ENCODE measurements around the gene HDAC4.

The HDAC4 gene

DNA sequence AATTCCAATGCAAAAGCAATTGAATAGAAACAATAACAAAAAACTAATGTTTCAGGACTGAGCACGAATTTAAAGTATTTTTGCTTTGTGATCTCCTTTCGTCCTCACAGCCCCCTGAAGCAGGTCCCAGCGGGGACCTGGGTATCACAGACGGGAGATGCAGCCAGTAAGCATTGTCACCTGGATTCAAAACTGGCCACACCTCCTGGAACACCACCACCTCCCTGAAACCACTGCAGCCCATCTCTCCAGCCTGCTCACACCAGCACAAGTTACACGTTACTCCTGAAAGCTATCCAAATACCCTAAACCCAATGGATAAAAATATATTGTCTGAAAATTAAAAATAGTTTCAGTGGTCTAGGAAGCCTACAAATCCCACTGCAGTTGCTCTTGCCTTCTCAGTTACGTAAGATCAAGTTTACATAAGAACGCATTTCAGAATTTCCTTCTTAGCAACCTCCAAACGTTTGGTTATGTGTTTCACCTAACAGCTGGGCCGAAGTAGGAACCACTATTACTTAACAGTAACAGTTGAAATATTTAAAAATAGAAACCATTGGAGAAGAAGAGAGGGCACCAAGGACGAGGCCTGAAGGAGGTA is 178.0 kb downstream of the HDAC4 start:
- no peaks in the 10 kb centered on the region for H3F3A ChIP-seq (ENCODE audit: low read depth)
- peak overlapping the region; percentile 68 for H3K9ac ChIP-seq (ENCODE audit: low read depth, low read length, poor library complexity, severe bottlenecking)
- H3K27me3 ChIP-seq (ENCODE audit: insufficient read depth, low read length, poor library complexity, severe bottlenecking), result no peaks in the 10 kb centered on the region
- no peak overlapping the region for H2AFZ ChIP-seq (ENCODE audit: low read length)
- TF ChIP-seq CTCF (conservative IDR thresholded peaks at IDR 0.05; ENCODE audit: low read length), result no peak
- TF ChIP-seq EZH2phosphoT487 (IDR thresholded peaks at IDR 0.05; ENCODE audit: borderline replicate concordance), result no peak
- peak overlapping the region; percentile 78 for H3K4me2 ChIP-seq (ENCODE audit: low read depth, low read length, poor library complexity, severe bottlenecking)
- no peaks in the 10 kb centered on the region for H3K9me2 ChIP-seq (replicated peaks; ENCODE audit: low read depth, low read length)
- H3K9me3 ChIP-seq (ENCODE audit: insufficient read depth, low read depth, low read length), result no peaks in the 10 kb centered on the region
- H3K79me2 ChIP-seq (ENCODE audit: insufficient read depth, low read length), result peaks cover 43% of the 10 kb centered on the region
- H3K4me3 ChIP-seq (ENCODE audit: low read length, poor library complexity, severe bottlenecking), result peak overlapping the region; percentile 46
- H4K20me1 ChIP-seq (ENCODE audit: insufficient read depth, low read length, poor library complexity, severe bottlenecking), result peaks cover 8% of the 10 kb centered on the region
- H3K4me1 ChIP-seq (ENCODE audit: insufficient read depth, low read length, poor library complexity, severe bottlenecking), result peaks cover 28% of the 10 kb centered on the region
- no peaks in the 10 kb centered on the region for H3K36me3 ChIP-seq (ENCODE audit: insufficient read depth, low read length)

DNA sequence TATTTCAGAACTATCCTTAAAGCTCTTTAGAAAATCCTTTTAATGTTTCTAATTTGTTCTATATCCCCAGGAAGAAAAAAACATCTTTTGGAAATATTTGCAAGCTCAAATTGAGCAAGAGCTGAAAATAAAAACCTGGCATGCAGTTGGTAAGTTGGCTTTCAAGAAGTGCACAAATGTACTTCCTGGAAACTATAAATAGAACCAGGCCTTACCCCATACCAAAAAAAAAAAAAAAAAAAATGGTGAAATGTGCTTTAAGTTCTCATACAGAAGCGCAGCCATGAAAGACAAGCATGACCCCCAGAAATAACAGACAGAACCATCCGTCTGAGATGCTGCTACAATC is 178.5 kb downstream of the HDAC4 start:
- Histone ChIP-seq H3F3A (ENCODE audit: low read depth) (no peaks in the 10 kb centered on the region), H3K79me2 (ENCODE audit: insufficient read depth, low read length) (peaks cover 44% of the 10 kb centered on the region), H3K36me3 (ENCODE audit: insufficient read depth, low read length) (no peaks in the 10 kb centered on the region), H2AFZ (ENCODE audit: low read length) (peak overlapping the region; percentile 25; the same call in 1 of the 2 replicates), H4K20me1 (ENCODE audit: insufficient read depth, low read length, poor library complexity, severe bottlenecking) (peaks cover 3% of the 10 kb centered on the region), H3K9me3 (ENCODE audit: insufficient read depth, low read depth, low read length) (no peaks in the 10 kb centered on the region), H3K4me3 (ENCODE audit: low read length, poor library complexity, severe bottlenecking) (peak overlapping the region; percentile 46), H3K9me2 (replicated peaks; ENCODE audit: low read depth, low read length) (no peaks in the 10 kb centered on the region), H3K4me1 (ENCODE audit: insufficient read depth, low read length, poor library complexity, severe bottlenecking) (peaks cover 28% of the 10 kb centered on the region), H3K9ac (ENCODE audit: low read depth, low read length, poor library complexity, severe bottlenecking) (peak overlapping the region; percentile 68), H3K4me2 (ENCODE audit: low read depth, low read length, poor library complexity, severe bottlenecking) (peak overlapping the region; percentile 78), H3K27me3 (ENCODE audit: insufficient read depth, low read length, poor library complexity, severe bottlenecking) (no peaks in the 10 kb centered on the region)
- TF ChIP-seq CTCF (conservative IDR thresholded peaks at IDR 0.05; ENCODE audit: low read length) (no peak), EZH2phosphoT487 (IDR thresholded peaks at IDR 0.05; ENCODE audit: borderline replicate concordance) (no peak)

DNA sequence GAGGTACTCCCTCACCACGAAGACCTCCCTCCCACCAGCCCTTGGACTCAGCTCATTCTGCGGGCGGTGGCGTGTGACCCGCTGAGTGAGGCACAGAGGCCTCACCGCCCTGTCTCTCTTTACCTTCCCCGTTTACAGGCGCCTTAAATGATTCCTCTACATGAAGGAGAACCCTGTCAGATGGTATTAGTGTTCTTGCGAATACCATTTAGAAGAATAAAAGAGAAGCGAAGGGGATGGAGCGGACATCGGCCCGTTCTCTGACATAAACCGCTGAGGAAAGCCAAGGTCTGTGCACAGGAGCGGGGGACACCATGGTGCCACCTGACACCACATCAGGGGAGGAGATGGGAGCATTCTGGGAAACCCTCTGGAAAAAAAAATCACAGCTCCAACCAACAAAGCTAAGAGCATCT is 179.8 kb downstream of the HDAC4 start:
- H3K27me3 ChIP-seq (ENCODE audit: insufficient read depth, low read length, poor library complexity, severe bottlenecking), result no peaks in the 10 kb centered on the region
- H3K79me2 ChIP-seq (ENCODE audit: insufficient read depth, low read length), result peaks cover 55% of the 10 kb centered on the region
- H3K4me2 ChIP-seq (ENCODE audit: low read depth, low read length, poor library complexity, severe bottlenecking), result no peak overlapping the region
- no peak for TF ChIP-seq CTCF (conservative IDR thresholded peaks at IDR 0.05; ENCODE audit: low read length)
- no peak for TF ChIP-seq EZH2phosphoT487 (IDR thresholded peaks at IDR 0.05; ENCODE audit: borderline replicate concordance)
- no peak overlapping the region for H3K9ac ChIP-seq (ENCODE audit: low read depth, low read length, poor library complexity, severe bottlenecking)
- no peaks in the 10 kb centered on the region for H3K9me2 ChIP-seq (replicated peaks; ENCODE audit: low read depth, low read length)
- no peaks in the 10 kb centered on the region for H3K36me3 ChIP-seq (ENCODE audit: insufficient read depth, low read length)
- no peaks in the 10 kb centered on the region for H3K9me3 ChIP-seq (ENCODE audit: insufficient read depth, low read depth, low read length)
- peaks cover 38% of the 10 kb centered on the region for H3K4me1 ChIP-seq (ENCODE audit: insufficient read depth, low read length, poor library complexity, severe bottlenecking)
- no peak overlapping the region for H3K4me3 ChIP-seq (ENCODE audit: low read length, poor library complexity, severe bottlenecking)
- peaks cover 3% of the 10 kb centered on the region for H4K20me1 ChIP-seq (ENCODE audit: insufficient read depth, low read length, poor library complexity, severe bottlenecking)
- H2AFZ ChIP-seq (ENCODE audit: low read length), result no peak overlapping the region
- no peaks in the 10 kb centered on the region for H3F3A ChIP-seq (ENCODE audit: low read depth)

Measured in Loucy (cell line).